HTR-8/SVneo (cell line): ENCODE measurements around the gene TMF1.

Source experiments
- DNase-seq: peaks from one replicate; pipeline ENCODE4 v3.0.0; 2011; ENCODE audit warnings: low spot score, mixed read lengths; ENCODE audit not compliant: insufficient read length
- FAIRE-seq: peaks from 2 replicates; lab custom pipeline; 2011; peaks lifted over from hg19 to GRCh38; lab: Jason Lieb, UNC

Gene TMF1

GRCh38 chr3:68986496-68987208, 65.5 kb downstream of the TMF1 start:
- FAIRE-seq, result no peak

DNA sequence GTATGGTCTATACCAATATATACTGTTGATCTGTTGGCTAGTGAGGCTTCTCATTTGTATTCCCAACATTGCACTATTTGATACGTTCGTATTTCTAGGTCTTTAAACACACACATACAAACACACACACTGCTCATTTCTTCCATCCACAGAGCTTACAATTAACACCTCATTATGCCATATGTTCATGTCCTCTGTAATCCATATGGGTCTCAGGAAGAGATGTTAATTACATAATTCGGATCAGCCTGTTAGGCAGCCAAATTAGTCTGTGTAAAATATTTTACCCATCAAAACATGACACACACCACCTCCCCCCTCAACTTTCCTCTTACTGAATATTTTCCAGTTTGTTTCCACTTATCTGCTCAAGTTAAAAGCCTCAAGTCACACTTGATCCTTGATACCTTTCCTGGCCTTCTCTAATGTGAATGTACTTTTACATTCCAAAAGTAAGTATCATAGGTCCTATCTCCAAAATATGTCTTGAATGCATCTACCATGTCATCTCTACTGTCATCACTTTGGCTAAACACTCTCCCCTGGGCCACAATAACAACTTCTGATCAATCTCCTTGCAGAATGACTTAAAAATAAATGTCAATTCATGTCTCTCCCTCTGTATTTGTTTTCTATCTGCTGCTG, 66.9 kb downstream of the TMF1 start:
- FAIRE-seq (peak; percentile 48), DNase-seq (no peak)

More at GRCh38 chr3:68986496-68987208, 65.5 kb downstream of the TMF1 start:
- no peak for DNase-seq

DNA sequence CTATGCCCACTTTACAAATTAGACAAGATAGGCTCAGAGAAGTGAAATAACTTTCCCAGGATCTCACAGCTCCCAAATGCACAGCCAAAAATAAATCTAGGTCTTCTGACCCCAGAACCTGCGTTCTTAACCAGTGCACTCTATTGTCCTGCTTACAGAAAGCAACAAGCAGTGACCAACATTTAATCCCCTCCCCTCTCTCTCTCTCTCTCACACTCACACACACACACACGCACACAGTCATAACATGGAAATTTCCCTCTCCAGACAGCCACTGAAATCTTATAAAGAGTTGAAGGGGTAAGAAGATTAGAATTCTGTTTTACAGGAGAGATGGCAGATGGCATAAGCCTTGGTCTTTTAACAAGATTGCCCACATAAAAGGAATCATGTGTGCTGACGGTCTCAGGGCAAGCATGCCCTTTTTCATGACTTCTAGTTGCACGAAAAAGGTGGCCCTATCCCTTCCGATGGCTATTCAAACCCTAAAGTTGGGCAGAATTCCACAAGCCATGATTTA, 68.1 kb downstream of the TMF1 start:
- DNase-seq (no peak), FAIRE-seq (no peak)

- FAIRE-seq, result peak; percentile 16
- no peak for DNase-seq
Measured at GRCh38 chr3:68977486-68978167, 74.5 kb downstream of the TMF1 start.

- DNase-seq (no peak), FAIRE-seq (no peak)
Measured at GRCh38 chr3:68974711-68975110, 77.4 kb downstream of the TMF1 start.

DNA sequence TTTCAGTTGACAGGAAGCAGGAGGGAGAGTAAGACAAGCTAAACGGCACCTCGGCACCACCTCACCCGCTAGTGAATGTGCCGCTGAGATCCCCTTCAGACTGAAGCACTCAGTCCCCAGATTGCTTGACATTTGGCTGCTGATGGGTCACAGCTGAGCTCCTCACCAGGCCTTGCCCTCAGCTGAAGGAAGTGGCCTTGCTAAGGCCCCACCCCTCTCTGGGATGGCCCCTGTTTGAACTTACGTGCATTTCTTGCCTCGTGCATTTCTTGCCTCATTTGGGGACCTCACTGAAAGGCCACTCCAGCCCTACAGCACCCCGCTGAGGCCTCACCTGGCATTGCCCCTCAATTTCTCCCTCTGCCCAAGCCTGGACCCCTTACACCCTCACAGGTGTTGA, 78.5 kb downstream of the TMF1 start:
- DNase-seq, result no peak
- no peak for FAIRE-seq

DNA sequence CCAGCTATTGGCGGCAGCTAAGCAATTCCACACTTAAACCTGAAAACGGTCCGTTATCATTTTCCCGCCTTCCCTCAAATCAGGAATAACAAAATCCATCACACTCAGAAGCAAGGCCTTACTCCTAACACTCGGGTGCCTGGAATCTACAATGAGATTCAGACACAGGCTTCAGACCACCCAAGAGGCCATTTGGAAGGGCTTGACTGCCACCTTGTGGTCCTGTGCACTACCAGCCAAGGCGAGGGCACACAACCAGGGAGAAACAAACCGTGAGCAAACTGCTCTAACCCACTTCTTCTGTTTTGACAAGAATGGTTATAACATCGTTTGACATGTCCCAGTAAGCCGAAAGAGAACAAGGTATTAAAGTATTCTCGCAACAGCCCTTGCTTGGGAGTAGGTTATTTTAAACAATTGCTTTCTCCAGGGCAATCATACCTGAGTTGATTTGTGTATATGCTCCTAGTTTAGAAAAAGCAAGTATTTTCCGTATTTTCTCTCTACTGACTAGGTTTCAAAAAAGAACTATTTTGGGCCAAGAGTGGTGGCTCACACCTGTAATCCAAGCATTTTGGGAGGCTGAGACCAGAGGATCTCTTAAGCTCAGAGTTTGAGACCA, 79.7 kb downstream of the TMF1 start:
- DNase-seq (peak; percentile 67), FAIRE-seq (peak; percentile 58)
